Neural cell (in vitro differentiated cells): Measurements from ENCODE around the gene PDE10A. TPM values are rescaled to one million over a fixed set of nuclear protein-coding genes. Genes with fewer than 3 reads are reported as not detected.

Experiments used
- H2AFZ ChIP-seq: fragments of 200-600, 300-800 bp; sonication (generic), shearing (Covaris generic); 2 replicates; pipeline ENCODE4 v1.6.0; 2014; ENCODE audit warnings: low read depth, mild to moderate bottlenecking, antibody characterized with exemption, low read length, moderate library complexity
- H3F3A ChIP-seq: fragments of 200-600 bp; shearing (Covaris generic); 2 replicates; pipeline ENCODE4 v1.6.1; 2016; ENCODE audit warnings: mild to moderate bottlenecking, moderate library complexity, mixed read lengths, antibody characterized with exemption, low read length; ENCODE audit not compliant: insufficient read depth, poor library complexity, severe bottlenecking
- H3K27ac ChIP-seq: fragments of 200-600, 300-800 bp; sonication (generic), shearing (Covaris generic); 2 replicates; pipeline ENCODE4 v1.5.1; 2014; ENCODE audit warnings: mild to moderate bottlenecking, low read length, moderate library complexity
- H3K27me3 ChIP-seq: fragments of 300-800, 200-600 bp; sonication (generic), shearing (Covaris generic); 2 replicates; pipeline ENCODE4 v1.6.0; 2014; ENCODE audit warnings: mild to moderate bottlenecking, low read depth, low read length, moderate library complexity; ENCODE audit not compliant: insufficient read depth
- H3K36me3 ChIP-seq: fragments of 300-800, 200-600 bp; sonication (generic), shearing (Covaris generic); 2 replicates; pipeline ENCODE4 v1.5.1; 2014; ENCODE audit warnings: mild to moderate bottlenecking, antibody characterized with exemption, low read length, moderate library complexity; ENCODE audit not compliant: insufficient read depth
- H3K4me2 ChIP-seq: fragments of 300-800, 200-600 bp; sonication (generic), shearing (Covaris generic); 2 replicates; pipeline ENCODE4 v1.6.0; 2014; ENCODE audit warnings: mild to moderate bottlenecking, low read length
- H3K4me3 ChIP-seq: fragments of 300-800, 200-600 bp; sonication (generic), shearing (Covaris generic); 2 replicates; pipeline ENCODE4 v1.5.1; 2014; ENCODE audit warnings: mild to moderate bottlenecking, low read length, moderate library complexity
- H3K79me2 ChIP-seq: fragments of 200-600 bp; shearing (Covaris generic); replicated peaks from 2 replicates; pipeline ENCODE4 v1.6.0; 2014; ENCODE audit warnings: mild to moderate bottlenecking, low read length, moderate library complexity; ENCODE audit not compliant: insufficient read depth
- H3K9ac ChIP-seq: fragments of 300-800, 200-600 bp; sonication (generic), shearing (Covaris generic); 2 replicates; pipeline ENCODE4 v1.6.1; 2016; ENCODE audit warnings: mild to moderate bottlenecking, low read length, mixed read lengths
- H3K9me2 ChIP-seq: fragments of 200-600 bp; shearing (Covaris generic); 2 replicates; pipeline ENCODE4 v1.6.1; 2016; ENCODE audit warnings: mild to moderate bottlenecking, low read length, mixed read lengths; ENCODE audit not compliant: insufficient read depth
- H3K9me3 ChIP-seq: fragments of 200-600, 300-800 bp; sonication (generic), shearing (Covaris generic); 2 replicates; pipeline ENCODE4 v1.6.1; 2016; ENCODE audit warnings: mild to moderate bottlenecking, mixed run types, low read length, moderate library complexity, mixed read lengths
- H4K20me1 ChIP-seq: fragments of 200-600 bp; shearing (Covaris generic); 2 replicates; pipeline ENCODE4 v1.6.1; 2016; ENCODE audit warnings: mild to moderate bottlenecking, mixed run types; ENCODE audit not compliant: insufficient read depth
- EP300 ChIP-seq: fragments of 450-650 bp; conservative IDR thresholded peaks from 2 replicates; pipeline ENCODE4 v1.6.1; 2014; ENCODE audit warnings: antibody characterized with exemption, mild to moderate bottlenecking, moderate library complexity; ENCODE audit not compliant: poor library complexity, severe bottlenecking
- EZH2 ChIP-seq: fragments of 200-600, 300-800 bp; shearing (Covaris generic), sonication (generic); IDR thresholded peaks from 2 replicates; pipeline ENCODE4 v1.6.1; 2014; ENCODE audit warnings: antibody characterized with exemption, low read length, borderline replicate concordance, mild to moderate bottlenecking; ENCODE audit not compliant: insufficient read depth, poor library complexity, severe bottlenecking
- MXI1 ChIP-seq: fragments of 450-650 bp; conservative IDR thresholded peaks from 2 replicates; pipeline ENCODE4 v1.6.1; 2014; ENCODE audit warnings: antibody characterized with exemption, mild to moderate bottlenecking; ENCODE audit not compliant: poor library complexity, severe bottlenecking
- POLR2AphosphoS5 ChIP-seq: IDR thresholded peaks from 2 replicates; pipeline ENCODE4 v1.6.1; 2012
- RAD21 ChIP-seq: fragments of 450-650 bp; conservative IDR thresholded peaks from 2 replicates; pipeline ENCODE4 v1.6.1; 2014; ENCODE audit warnings: antibody characterized with exemption, mild to moderate bottlenecking, moderate library complexity
- SMC3 ChIP-seq: fragments of 450-650 bp; conservative IDR thresholded peaks from 2 replicates; pipeline ENCODE4 v1.6.1; 2014; ENCODE audit warnings: antibody characterized with exemption, mild to moderate bottlenecking, moderate library complexity; ENCODE audit not compliant: poor library complexity
- TAF1 ChIP-seq: IDR thresholded peaks from 2 replicates; pipeline ENCODE4 v1.6.1; 2012; ENCODE audit warnings: low read depth
- polyA plus RNA-seq: library from polyadenylated mRNA; depleted of rRNA; stranded (reverse); fragments of >200 nt; gene quantifications from 2 replicates; pipeline ENCODE4 v1.2.3, GENCODE V29; 2014
- TF ChIP-seq, protein P1 (sequence below): IDR thresholded peaks from 2 replicates; pipeline ENCODE4 v1.6.1; 2012; ENCODE audit warnings: borderline replicate concordance
- TF ChIP-seq, protein P2 (sequence below): fragments of 450-650 bp; IDR thresholded peaks from 2 replicates; pipeline ENCODE4 v1.5.1; 2014; ENCODE audit warnings: antibody characterized with exemption, mild to moderate bottlenecking, moderate library complexity; ENCODE audit not compliant: poor library complexity, severe bottlenecking

The PDE10A gene
- polyA plus RNA-seq, 1 donor from 2014 or later = 52.4 TPM

DNA sequence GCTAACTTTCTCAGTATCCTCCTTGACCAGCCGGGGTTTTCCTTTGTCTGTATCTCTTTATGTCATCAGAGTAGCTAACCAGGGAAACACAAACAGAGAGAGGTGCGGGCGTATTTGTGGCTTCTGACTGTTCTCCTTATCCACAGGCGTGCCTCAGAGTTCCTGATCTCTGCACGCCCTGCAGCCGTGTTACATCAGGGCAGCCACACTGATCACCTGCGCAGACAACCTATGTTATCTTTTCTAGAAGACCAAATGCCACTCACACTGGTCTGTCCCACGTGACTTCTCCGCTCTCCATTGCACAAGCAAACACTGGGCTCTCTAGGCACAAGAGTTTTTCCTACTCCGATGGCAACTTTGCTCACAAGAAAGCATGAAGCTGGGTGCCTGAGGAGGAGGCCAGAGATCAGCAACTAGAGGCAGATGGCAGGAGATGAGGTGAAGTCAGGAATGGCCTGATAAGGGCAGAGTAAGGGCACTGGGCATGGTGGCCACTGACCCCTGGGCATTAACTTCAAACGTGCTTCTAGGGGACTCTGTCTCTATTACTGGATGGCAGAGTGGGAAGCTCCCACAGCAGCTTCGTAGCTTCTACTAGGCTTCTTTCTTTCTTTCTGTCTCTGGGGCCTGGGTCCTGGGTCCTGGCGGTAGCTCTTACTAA, 4.5 kb downstream of the PDE10A start:
- no peak overlapping the region for H3K27ac ChIP-seq
- H3K4me3 ChIP-seq = peak overlapping the region; percentile 99
- no peaks in the 10 kb centered on the region for H3K36me3 ChIP-seq
- H3K9me3 ChIP-seq = no peaks in the 10 kb centered on the region
- no peak overlapping the region for H3K9ac ChIP-seq
- H3F3A ChIP-seq = peaks cover under 1% of the 10 kb centered on the region
- H3K4me2 ChIP-seq = no peak overlapping the region
- H3K27me3 ChIP-seq = peaks cover 4% of the 10 kb centered on the region
- no peaks in the 10 kb centered on the region for H3K9me2 ChIP-seq
- H3K79me2 ChIP-seq = peaks cover 76% of the 10 kb centered on the region
- TF ChIP-seq, protein P1, sequence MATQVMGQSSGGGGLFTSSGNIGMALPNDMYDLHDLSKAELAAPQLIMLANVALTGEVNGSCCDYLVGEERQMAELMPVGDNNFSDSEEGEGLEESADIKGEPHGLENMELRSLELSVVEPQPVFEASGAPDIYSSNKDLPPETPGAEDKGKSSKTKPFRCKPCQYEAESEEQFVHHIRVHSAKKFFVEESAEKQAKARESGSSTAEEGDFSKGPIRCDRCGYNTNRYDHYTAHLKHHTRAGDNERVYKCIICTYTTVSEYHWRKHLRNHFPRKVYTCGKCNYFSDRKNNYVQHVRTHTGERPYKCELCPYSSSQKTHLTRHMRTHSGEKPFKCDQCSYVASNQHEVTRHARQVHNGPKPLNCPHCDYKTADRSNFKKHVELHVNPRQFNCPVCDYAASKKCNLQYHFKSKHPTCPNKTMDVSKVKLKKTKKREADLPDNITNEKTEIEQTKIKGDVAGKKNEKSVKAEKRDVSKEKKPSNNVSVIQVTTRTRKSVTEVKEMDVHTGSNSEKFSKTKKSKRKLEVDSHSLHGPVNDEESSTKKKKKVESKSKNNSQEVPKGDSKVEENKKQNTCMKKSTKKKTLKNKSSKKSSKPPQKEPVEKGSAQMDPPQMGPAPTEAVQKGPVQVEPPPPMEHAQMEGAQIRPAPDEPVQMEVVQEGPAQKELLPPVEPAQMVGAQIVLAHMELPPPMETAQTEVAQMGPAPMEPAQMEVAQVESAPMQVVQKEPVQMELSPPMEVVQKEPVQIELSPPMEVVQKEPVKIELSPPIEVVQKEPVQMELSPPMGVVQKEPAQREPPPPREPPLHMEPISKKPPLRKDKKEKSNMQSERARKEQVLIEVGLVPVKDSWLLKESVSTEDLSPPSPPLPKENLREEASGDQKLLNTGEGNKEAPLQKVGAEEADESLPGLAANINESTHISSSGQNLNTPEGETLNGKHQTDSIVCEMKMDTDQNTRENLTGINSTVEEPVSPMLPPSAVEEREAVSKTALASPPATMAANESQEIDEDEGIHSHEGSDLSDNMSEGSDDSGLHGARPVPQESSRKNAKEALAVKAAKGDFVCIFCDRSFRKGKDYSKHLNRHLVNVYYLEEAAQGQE = no peak
- no peak for TF ChIP-seq SMC3
- TF ChIP-seq EZH2 = no peak
- TF ChIP-seq TAF1 = no peak
- TF ChIP-seq, protein P2, sequence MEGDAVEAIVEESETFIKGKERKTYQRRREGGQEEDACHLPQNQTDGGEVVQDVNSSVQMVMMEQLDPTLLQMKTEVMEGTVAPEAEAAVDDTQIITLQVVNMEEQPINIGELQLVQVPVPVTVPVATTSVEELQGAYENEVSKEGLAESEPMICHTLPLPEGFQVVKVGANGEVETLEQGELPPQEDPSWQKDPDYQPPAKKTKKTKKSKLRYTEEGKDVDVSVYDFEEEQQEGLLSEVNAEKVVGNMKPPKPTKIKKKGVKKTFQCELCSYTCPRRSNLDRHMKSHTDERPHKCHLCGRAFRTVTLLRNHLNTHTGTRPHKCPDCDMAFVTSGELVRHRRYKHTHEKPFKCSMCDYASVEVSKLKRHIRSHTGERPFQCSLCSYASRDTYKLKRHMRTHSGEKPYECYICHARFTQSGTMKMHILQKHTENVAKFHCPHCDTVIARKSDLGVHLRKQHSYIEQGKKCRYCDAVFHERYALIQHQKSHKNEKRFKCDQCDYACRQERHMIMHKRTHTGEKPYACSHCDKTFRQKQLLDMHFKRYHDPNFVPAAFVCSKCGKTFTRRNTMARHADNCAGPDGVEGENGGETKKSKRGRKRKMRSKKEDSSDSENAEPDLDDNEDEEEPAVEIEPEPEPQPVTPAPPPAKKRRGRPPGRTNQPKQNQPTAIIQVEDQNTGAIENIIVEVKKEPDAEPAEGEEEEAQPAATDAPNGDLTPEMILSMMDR = no peak
- TF ChIP-seq RAD21 = no peak
- no peak for TF ChIP-seq MXI1
- no peak for TF ChIP-seq POLR2AphosphoS5
- no peak for TF ChIP-seq EP300
- no peak overlapping the region for H2AFZ ChIP-seq
- no peaks in the 10 kb centered on the region for H4K20me1 ChIP-seq

DNA sequence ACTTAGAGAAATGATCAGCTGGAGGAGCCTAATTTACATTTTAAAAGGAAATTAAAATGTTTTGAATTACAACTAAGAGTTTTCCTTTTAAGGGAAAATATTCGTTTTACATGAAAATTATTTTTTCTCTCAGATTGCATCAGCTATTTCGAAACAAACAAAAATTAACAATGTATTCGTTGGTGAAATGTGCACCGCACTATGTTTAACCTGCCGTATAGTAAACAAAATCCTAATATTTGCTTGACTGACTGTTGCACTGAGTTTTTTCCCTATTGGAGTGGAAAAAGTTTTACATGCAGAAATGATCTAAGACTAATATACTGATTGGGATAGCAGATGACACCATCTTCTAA, 5.7 kb downstream of the PDE10A start:
- no peak overlapping the region for H3K9ac ChIP-seq
- H3K4me3 ChIP-seq = no peak overlapping the region
- no peaks in the 10 kb centered on the region for H3K36me3 ChIP-seq
- H3F3A ChIP-seq = no peaks in the 10 kb centered on the region
- no peaks in the 10 kb centered on the region for H3K9me3 ChIP-seq
- H3K27ac ChIP-seq = no peak overlapping the region
- H2AFZ ChIP-seq = no peak overlapping the region
- no peaks in the 10 kb centered on the region for H3K9me2 ChIP-seq
- no peak for TF ChIP-seq EP300
- TF ChIP-seq, protein P2 = no peak
- TF ChIP-seq RAD21 = no peak
- no peak for TF ChIP-seq SMC3
- no peak for TF ChIP-seq MXI1
- TF ChIP-seq TAF1 = no peak
- no peak for TF ChIP-seq POLR2AphosphoS5
- TF ChIP-seq EZH2 = no peak
- TF ChIP-seq, protein P1 = no peak
- no peak overlapping the region for H3K4me2 ChIP-seq
- H4K20me1 ChIP-seq = no peaks in the 10 kb centered on the region
- no peaks in the 10 kb centered on the region for H3K27me3 ChIP-seq
- H3K79me2 ChIP-seq = peaks cover 77% of the 10 kb centered on the region
